OCI-LY3 (cell line): ENCODE data around the gene TPRX2.

ENCODE experiments used
- EZH2phosphoT487 ChIP-seq: fragments of 200-600 bp; shearing (Covaris generic); IDR thresholded peaks from 2 replicates; pipeline ENCODE4 v1.6.1; 2018; ENCODE audit warnings: antibody characterized with exemption, mixed run types, low read depth
- TF ChIP-seq, protein P1 (sequence below): fragments of 200-600, 300-600 bp; sonication (generic); IDR thresholded peaks from 2 replicates; pipeline ENCODE4 v1.5.1; 2014; ENCODE audit warnings: antibody characterized with exemption, low read length, low read depth

DNA sequence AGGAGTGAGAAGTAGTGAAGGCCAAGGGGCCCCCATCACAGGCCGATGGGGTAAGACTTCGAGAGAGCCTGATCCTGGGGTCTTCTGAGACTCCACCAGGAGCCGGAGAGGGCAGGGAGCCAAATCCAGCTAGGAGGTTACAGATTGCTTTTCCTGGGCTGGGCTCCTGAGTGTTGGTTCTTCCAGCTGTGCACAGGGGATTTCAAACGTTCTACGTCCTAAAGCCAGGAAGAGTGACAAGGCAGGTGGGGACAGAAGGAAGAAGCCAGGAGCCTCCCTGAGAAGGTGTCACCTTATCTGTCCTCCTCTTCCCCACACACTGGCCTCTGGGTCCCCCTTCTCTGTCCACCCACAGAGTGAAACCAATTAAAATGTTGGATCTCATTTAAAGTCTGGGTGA is 16.1 kb upstream of the TPRX2 start:
- TF ChIP-seq, protein P1, sequence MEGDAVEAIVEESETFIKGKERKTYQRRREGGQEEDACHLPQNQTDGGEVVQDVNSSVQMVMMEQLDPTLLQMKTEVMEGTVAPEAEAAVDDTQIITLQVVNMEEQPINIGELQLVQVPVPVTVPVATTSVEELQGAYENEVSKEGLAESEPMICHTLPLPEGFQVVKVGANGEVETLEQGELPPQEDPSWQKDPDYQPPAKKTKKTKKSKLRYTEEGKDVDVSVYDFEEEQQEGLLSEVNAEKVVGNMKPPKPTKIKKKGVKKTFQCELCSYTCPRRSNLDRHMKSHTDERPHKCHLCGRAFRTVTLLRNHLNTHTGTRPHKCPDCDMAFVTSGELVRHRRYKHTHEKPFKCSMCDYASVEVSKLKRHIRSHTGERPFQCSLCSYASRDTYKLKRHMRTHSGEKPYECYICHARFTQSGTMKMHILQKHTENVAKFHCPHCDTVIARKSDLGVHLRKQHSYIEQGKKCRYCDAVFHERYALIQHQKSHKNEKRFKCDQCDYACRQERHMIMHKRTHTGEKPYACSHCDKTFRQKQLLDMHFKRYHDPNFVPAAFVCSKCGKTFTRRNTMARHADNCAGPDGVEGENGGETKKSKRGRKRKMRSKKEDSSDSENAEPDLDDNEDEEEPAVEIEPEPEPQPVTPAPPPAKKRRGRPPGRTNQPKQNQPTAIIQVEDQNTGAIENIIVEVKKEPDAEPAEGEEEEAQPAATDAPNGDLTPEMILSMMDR, result no peak
- no peak for TF ChIP-seq EZH2phosphoT487
